NCI-H2227 treated with DMSO at 0.1 percent for 48 hours (cell line): Measurements from ENCODE around the gene NACC2.

Experiments used
- DNase-seq: peaks from one replicate; lab custom pipeline; 2025; lab: John Stamatoyannopoulos, UW

The NACC2 gene

GRCh38 chr9:136129176-136129575, 34.1 kb upstream of the NACC2 start:
- no peak for DNase-seq

GRCh38 chr9:136128436-136128835, 33.3 kb upstream of the NACC2 start:
- DNase-seq: no peak

GRCh38 chr9:136127313-136127712, 32.2 kb upstream of the NACC2 start:
- DNase-seq: no peak

- DNase-seq: no peak
Measured at GRCh38 chr9:136124976-136125692, 30.0 kb upstream of the NACC2 start.

GRCh38 chr9:136122425-136123383, 27.6 kb upstream of the NACC2 start:
- no peak for DNase-seq

- DNase-seq: no peak
Measured at GRCh38 chr9:136121801-136122200, 26.7 kb upstream of the NACC2 start.

- DNase-seq: no peak
Measured at GRCh38 chr9:136120438-136120844, 25.4 kb upstream of the NACC2 start.

GRCh38 chr9:136119883-136120393, 24.8 kb upstream of the NACC2 start:
- DNase-seq: no peak

- no peak for DNase-seq
Measured at GRCh38 chr9:136119061-136119882, 24.2 kb upstream of the NACC2 start.

GRCh38 chr9:136118320-136119060, 23.4 kb upstream of the NACC2 start, which contains the start of gene TMEM250:
Gene TMEM250, minus strand, starts transcription at chr9:136118875. Its CDS starts 1,975 bp downstream, at chr9:136116900.
- DNase-seq: peak; percentile 83

GRCh38 chr9:136117916-136118319, 22.8 kb upstream of the NACC2 start:
- DNase-seq: no peak

- DNase-seq: no peak
Measured at GRCh38 chr9:136117291-136117915, 22.3 kb upstream of the NACC2 start.

- DNase-seq: no peak
Measured at GRCh38 chr9:136116360-136117098, 21.4 kb upstream of the NACC2 start.

- DNase-seq: no peak
Measured at GRCh38 chr9:136115641-136116359, 20.7 kb upstream of the NACC2 start.

GRCh38 chr9:136115206-136115605, 20.1 kb upstream of the NACC2 start:
- DNase-seq: no peak

GRCh38 chr9:136114610-136115009, 19.5 kb upstream of the NACC2 start:
- DNase-seq: no peak

GRCh38 chr9:136112541-136112940, 17.5 kb upstream of the NACC2 start:
- no peak for DNase-seq

- DNase-seq: no peak
Measured at GRCh38 chr9:136111910-136112309, 16.8 kb upstream of the NACC2 start.

GRCh38 chr9:136111190-136111589, 16.1 kb upstream of the NACC2 start:
- no peak for DNase-seq
